Activated CD4-positive, alpha-beta T cell treated with anti-CD3 and anti-CD28 coated beads for 48 hours (primary cell): ENCODE results near the gene RNU6-8.

ENCODE experiments used
- DNase-seq: peaks from one replicate; pipeline ENCODE4 v3.0.0-alpha.2; 2020

Gene RNU6-8

DNA sequence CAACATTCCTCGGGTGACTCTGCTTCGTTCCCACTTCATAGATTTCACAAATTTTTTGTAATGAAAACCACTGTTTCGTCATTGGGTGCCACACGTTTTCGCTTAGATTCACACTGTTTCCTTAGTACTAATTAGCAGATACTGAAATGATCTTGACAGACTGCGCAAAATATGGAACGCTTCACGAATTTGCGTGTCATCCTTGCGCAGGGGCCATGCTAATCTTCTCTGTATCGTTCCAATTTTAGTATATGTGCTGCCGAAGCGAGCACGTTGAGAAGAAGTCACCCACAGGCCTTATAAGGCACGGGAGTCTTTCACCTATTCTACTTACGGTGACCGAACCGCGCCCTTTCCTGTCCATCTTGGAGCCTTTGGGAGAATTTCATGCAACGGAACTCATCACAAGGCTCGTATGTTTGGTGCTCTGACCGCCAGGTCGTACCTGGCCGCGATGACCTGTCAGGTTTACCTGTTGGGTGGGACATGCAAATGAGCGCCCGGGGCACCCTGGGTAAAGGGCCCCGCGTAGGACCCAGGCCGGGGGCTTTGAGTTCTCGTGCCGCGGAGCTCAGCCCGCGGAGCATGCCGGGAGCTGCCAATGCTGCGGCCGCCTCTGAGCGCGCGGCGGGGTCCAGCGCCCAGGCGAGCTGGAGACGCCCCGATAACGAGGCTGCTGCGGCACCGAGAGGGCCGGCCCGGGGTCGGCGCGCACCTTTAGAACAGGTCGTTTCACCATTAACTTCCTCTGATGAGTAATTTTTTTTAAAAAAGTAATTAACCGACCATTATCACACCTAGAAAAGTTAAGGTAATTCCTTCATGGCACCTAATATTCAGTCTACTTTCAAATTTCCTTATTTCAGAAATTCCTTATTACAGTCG, at the start of gene RNU6-8:
TSS of gene RNU6-8 (minus strand) at position 272 of the 885 bp plus-strand sequence.
- DNase-seq, result peak; percentile 89

DNA sequence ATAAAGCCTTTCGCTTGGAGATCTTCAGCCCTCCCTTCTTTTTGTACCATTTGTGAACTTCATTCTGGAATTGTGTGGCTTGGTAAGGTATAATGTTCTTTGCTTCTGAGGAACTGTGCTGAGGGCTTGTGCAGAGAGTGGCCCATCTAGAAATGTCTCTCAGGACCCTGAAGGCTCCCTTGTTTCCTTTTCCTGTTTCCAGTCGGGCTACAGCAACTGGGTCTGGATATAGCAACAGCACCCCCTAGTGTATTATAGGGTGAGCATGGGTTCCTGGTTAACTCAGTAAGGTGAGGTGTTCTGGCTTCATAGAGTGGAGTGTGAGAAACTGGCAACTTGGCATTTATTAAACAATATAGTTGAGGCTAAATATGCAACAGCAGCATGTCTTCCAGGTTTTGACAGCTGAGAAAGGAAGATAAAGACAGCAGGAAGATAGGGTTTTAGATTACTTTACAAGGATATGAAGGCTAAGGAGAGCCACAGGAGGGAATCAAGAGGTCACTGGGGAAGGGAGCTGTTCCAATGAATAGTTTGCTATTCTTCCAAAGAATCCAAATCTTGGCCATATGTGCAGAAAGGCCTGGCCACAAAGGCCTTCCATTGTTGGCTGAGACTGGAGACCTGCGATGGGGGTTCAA, 49.1 kb upstream of the RNU6-8 start:
- peak; percentile 55 for DNase-seq

DNA sequence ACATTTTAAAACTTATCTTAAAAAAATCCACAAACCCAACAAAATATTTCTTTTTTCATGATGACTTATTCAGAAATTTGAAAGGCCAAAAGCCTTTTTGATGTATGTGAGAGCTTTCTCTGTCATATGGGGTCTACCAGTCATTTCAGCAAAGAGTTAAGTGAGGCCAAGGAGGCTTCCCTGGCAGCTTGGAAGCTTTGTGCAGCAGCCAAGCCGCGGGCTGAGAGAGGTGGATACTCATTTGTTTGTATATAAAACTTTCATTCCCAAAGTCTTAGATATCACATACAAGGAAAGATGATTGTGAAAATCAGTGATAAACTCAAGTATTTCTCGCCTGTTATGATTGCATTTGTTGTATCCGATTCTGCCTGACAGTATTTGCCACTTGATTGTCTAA, 48.5 kb upstream of the RNU6-8 start:
- no peak for DNase-seq

DNA sequence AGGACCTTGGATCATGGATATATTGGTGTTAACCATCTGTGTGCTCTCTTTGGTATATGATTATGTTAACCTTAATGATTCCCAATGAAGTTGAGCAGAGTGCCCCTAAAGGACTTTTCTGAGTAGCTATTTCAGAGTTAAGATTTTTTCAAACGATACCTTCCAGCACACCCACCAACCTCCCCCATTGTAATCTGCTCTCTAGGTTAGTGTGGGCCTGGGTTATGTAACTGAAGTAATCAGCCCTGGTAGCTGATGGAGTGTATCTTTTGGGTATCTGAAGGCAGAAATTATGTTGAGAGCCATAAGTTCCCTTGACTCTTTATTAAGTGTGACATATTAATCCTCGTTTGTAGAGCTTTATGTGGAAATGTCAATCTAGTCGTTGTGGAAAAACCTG, 47.6 kb upstream of the RNU6-8 start:
- no peak for DNase-seq

DNA sequence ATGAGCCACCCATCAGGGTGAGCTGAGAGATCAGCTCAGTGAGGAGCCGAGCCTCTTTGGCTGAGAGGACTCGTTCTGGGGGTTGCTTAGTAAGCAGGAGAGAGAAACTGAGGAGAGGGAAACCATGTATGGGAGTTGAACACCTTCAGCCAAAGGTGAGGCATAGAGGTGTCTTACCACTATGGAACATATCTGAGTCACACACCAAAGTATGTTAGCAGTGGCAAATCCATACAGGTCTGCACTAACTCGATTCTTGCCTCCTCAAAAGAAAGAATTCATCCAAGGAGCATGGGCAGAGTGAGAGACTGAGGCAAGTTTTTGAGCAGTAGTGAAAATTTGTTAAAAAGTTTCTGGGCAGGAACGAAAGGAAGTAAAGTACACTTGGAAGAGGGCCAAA, 46.7 kb upstream of the RNU6-8 start:
- no peak for DNase-seq

DNA sequence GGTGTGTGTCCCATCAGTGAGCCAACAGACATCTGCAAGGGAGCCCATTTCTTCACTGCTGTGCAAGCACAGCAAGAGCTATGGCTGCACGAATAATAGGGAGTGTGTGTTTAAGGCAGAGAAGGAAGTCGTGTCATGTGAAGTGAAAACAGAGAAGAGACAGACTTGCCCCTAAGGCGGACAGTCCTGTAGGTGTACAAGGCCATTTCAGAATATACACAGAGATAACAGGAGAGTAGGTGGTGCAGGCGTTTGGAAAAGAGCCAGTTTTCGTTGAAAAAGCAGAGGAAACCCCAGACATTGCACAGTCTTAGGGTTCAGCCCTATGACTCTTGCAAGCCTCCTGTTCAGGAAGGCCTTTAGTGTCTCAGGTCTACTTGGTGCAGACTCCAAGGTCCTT, 46.3 kb upstream of the RNU6-8 start:
- no peak for DNase-seq

DNA sequence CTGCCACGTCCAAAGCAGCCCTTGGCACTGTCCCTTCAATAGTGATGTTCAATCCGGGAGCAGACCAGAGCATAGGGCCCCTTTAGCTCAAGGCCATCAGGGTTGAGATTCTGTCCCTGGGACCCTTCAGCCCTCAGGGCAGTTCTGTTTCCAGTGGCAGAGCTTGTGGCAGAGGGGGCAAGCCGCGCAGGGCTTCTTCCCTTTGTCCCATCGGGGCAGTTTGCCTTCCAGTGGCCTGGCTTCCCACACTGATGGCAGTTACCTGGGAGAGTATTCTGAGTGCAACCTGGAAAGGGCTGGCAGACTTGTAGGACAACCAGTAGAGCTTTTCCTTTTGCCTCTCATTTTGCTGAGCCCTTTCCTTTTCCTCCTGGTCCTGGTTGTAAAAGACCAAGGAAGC, 43.7 kb upstream of the RNU6-8 start:
- no peak for DNase-seq

DNA sequence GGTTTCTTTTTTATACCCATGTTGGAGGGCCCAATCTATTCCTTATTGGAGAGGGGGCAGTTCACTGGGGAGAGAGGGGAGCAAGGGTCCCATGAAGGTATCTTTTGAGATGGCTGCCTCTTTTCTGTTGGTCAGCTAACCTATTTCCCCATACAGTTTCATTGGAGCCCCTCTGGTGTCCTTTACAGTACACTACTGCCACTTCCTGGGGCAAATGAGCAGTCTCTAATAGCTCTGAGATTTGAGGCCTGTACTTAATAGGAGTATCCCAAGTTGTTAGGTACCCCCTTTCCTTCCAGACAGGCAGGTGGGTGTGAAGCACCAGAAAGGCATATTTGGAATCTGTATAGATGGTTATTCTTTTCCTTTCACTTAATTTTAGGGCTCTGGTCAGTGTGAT, 41.3 kb upstream of the RNU6-8 start:
- DNase-seq, result no peak

DNA sequence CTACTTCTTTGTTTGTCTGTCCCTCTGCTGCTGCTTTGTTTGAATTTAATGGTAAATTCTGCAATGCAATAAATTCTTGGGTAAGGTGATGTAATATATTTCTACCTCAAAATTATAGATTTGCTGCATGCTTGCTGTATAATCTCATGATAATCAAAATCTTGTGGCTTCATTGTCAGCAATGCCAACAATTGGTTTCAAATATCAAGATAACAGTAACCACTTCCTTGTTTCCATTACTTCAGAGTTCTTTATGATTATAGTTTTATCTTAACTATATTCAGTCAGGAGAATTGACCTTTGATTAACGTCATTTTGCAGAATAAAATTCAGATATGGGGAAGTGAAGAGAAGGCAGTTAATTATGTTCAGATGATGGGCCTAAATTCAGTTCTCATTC, 30.2 kb upstream of the RNU6-8 start:
- no peak for DNase-seq

DNA sequence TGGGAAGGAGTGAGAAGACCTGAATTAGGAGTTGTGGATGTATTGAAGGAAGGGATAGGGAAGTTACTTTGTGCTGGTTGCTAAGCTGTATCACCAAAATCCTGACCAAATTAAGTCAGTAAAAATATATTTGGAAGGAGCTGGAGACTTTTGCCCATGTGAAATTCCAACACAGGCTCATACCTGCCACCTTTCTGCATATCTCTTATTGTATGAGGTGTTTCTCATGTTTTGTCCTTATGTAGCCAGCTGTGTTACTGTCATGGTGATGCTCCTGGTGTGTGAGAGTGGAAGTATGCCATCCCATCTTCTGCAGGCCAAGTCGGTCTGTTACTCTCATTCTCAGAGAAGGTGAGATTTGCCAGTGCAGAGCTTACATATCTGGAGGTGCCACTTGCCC, 29.4 kb upstream of the RNU6-8 start:
- no peak for DNase-seq

DNA sequence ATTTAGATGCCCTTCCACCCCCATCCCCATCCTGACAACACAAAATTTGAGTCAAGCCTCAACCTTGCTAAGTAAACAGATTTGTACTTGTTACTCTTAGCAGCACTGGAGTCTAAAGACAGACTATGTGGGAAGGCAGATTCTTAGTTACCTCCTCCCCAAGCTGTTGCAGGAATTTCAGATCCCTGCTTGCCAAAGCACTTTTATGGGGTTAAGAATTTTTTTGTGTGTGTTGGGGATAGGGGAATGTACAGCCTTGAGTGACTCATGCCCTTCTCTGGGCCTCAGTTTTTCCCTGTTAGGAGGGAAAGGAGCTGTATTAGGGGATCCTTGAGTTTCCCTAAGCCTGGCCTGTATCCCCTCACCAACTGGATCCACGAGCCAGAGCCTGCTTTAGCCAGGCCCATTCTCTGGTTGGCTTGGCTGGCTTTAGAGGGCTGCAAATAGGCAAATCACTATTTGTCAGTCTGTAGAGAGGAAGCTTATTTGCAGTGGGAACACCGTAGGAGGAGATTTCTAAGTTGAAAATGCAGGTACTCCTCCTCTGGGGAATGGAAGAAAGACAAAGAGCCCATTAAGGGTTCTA, 27.7 kb upstream of the RNU6-8 start:
- no peak for DNase-seq

DNA sequence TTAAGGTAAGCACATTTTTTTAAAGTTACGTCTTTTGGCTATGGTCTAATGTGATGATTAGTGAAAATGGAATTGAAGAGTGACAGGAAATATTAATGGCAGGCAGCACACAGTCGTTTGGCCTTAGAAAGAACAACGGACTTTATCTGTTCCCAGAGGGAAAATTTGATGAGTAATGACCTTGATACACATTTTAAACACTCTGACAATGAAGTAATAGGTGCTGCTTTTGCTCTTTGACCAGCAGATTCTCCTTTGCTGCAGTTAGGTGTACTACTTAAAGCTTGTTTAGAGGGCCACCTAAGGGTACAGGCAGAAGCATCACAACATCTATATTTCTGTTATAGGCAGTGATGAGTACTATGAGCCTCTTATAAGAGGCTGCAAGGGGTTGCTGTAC, 27.1 kb upstream of the RNU6-8 start:
- DNase-seq, result no peak

DNA sequence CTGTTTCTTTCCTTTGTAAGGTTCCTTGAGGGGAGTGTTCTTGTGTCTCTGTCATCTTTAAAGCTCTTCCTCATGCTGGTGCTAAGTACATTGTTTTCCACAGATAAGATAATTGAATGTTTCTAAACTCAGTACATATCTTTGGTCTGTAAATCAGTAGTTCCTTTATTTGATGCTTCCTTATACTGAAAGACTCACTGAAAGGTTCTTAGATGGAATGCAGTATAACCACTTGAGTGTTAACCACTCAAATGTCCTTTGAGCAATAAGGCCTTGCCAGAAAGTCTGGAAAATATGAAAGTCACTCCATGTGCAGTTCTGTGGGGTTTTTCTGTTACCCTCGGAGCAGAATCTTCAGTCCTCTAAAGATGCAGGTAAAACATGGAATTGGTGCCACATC, 23.0 kb upstream of the RNU6-8 start:
- DNase-seq, result no peak

DNA sequence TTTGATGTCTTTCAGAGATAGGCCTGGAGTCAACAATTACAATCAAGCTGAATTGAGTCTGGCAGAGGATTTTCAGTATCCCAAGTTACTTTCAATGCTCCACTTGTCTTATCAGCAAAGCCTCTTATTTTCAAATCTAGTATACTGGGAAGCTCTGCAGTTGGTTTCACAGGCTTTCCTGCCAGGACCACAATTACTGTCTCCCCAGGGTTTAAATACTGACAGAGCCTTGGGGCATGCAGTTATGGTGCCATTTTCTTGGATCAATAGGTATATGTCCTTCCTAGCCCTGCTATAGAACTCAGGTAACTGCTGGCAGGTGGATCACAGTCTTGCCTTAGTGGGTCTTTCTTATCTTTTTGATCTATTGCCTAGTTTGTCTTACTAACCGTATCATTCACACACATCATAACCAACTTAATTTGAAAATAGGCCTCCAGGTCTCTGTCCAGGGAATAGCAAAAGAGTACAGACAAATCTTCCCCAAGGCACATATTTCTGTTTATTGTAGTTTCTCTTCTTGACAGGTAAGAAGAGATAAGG, 22.4 kb upstream of the RNU6-8 start:
- DNase-seq, result no peak

DNA sequence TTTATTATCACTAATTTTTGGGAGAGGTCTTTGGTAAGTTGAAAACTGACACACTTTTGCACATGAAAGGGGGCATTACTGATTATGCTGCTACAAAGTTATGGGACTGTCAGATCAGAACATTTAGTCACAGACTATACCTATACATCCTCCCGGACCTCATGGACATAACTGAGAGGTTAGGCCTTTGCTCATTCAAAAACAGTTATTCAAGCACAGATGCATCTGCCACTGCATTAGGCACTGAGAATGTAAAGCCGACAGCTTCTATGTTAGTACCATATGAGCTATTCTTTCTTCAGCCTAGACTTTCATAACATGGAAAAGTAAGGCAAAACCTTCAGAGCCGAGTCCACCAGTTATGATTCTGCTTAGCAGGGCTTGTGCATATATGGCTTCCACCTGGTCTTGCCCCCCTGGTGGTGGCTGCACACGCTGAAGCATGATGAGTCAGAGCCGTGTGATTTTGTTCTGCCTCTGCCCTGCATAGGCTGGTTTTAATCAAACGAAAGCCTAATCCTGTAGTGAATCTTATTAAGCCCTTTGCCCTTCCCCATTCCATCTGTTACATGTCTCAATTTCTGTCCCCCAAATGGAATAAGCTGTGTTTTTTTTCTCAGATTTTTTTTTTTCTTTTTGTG, 21.8 kb upstream of the RNU6-8 start:
- DNase-seq, result peak; percentile 32

DNA sequence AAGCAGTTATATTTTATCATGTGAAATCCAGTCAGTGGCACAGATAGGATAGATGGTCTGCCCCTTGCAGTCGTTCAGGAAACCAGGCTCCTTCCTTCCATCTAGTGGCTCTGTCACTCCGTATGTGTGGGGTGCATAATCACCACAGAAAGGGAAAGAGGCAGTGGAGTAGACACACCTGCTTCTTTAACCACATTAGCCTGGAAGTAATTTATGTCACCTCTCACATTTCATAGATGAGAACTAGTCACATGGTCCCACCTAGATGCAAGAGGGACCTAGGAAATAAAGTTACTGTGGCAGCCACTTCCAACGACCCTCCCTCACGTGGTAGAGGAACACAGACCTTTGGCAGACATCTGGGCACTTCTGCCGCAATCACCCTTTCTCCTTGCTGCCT, 14.2 kb upstream of the RNU6-8 start:
- no peak for DNase-seq

DNA sequence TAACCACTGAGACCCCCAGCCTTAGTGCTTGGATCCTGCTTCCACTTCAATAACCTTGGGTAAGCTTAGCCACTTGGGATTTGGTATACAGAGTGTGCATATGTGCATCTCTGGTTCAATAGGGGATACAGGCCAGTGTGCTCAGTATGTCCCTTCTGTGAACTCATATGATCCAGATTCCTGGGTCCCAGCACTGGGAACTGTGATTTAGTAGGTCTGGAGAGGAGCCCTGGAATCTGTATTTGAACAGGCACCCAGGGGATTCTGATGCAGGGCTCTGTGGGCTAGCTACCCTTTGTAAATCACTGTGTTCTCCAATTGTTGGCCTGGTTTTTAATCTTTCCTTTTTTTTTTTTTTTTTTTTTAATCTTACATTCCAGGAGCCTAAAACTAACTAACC, 9.8 kb upstream of the RNU6-8 start:
- no peak for DNase-seq

DNA sequence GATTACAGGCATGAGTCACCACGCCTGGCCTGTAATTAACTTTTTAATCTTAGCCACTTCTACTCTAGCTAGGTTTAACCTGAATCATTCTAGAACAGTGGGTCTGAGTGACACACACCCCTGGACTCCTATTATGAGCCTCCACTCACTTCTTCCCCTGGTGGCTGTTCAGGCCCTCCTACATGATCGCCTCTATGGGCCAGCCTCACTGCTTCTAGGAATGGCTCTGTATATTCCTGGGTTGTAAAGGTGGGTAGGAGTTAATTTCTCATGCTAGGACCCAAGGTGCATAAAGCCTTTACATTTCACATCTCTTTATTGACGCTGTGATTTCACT, 8.0 kb upstream of the RNU6-8 start:
- DNase-seq, result no peak

DNA sequence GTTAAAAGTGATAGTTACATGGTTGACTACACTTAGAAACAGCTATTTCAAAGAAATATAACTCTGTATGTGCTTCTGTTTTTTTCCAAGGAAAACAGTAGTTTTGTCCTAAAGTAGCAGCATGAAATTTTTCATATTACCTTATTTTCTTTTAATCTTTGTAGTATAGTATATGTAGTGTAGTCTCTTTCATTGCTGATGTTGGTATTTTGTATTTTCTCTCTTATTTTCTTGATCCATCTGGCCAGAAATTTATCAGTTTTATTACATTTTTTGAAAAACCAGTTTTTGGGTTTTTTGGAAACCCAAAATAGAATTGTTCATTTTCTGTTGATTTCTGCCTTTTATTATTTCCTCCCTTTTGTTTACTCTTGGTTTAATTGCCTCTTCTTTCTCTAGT, 6.4 kb upstream of the RNU6-8 start:
- DNase-seq, result no peak

DNA sequence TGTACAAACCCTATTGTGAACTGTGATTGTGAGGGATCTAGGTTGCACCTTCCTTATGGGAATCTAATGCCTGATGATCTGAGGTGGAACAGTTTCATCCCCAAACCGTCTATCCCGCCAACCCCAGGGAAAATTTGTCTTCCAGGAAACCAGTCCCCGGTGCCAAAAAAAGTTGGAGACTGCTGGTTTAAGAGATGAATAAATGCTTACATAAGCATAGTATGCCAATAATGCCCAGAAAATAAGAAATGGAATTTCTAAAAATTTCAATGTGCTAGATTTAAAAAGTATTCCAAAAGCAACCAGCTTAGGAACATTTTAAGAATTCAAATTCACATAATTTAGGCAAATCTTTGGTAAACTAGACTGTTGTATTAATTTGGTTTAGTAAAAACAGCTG, 5.4 kb upstream of the RNU6-8 start:
- DNase-seq, result no peak

DNA sequence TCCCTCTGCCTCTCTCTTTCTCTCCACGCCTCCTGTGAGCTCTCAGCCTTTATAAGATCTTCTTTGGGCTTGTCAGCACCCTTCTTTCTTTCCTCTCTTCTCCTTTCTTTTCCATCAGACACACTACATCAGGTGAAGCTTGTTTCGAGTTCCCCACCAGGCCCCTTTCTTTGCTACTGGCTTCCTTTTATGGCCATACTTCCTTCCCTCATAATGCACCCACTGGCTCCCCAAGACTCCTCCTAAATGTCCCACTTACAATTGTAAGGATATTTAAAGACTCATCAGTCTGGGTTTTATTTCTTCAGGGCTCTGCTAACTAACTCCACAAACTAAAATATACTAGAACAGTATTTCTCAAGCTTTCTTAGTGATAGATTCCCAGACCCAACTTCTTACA, 3.5 kb upstream of the RNU6-8 start:
- no peak for DNase-seq

DNA sequence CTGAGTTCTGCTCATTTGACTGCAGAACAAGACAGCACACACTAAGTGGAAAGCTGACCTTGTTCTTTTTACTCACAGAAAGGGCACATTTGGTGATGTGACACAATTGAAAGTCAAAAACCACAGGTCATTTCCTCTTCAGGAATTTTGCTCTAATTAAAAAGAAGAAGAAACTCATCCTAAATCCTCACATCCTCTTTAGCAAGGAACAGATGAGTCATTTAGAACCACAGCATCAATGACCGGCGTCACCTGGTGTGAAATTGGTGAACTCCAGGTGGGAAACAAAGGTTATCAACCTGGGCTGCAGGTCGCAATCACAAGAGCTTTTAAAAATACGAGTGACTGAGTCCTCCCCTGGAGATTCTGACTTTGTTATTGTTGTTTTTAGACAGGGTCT, 2.9 kb upstream of the RNU6-8 start:
- no peak for DNase-seq

DNA sequence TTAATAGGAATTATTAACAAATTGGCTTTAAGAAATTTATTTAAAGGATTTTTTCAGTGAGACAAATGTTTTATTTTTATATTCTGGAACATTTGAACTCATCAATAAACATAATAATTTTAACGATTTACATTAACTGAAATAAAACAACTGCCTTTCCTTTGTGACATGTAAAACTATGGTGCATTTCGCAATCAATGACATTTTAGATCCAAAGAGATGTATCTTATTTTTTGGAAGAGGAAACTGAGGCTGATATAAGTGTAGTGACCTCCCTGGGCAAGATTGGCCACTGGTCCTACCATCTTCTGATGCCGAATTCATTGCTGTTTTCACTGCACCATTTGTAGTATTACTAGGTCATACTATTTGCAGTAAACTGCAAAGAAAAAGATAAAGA, 2.5 kb upstream of the RNU6-8 start:
- DNase-seq, result no peak

DNA sequence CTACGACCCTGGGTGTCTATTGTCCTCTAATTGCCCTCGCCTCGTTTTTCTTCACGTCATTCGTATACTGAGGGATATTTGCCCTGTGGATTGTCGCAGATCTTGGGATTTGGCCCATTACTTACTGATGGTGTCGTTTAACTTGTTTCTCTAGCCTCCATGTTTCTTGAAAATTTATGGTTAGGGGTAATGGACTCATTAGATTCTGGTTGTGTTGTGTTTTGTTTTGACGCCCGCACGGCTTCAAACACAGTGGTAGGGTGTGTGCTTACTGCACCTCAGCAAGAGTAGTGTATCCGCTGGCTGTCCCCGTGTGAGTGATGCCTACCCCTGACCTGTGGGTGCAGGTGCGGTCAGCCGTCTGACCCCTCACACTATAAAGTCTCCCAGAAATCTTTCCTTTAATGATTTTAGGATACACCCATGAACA, 874 bp upstream of the RNU6-8 start:
- no peak for DNase-seq
